Neural cell (in vitro differentiated cells): ENCODE measurements around the gene PWP2.
"Not testable (repeated sequence)": the region's sequence is repeated elsewhere in the genome, so short reads cannot be mapped to it uniquely, and the experiment has no call there.

Experiments used
- EZH2 ChIP-seq: fragments of 200-600, 300-800 bp; shearing (Covaris generic), sonication (generic); IDR thresholded peaks from 2 replicates; pipeline ENCODE4 v1.6.1; 2014; ENCODE audit warnings: antibody characterized with exemption, low read length, borderline replicate concordance, mild to moderate bottlenecking; ENCODE audit not compliant: insufficient read depth, poor library complexity, severe bottlenecking
- POLR2AphosphoS5 ChIP-seq: IDR thresholded peaks from 2 replicates; pipeline ENCODE4 v1.6.1; 2012
- RAD21 ChIP-seq: fragments of 450-650 bp; conservative IDR thresholded peaks from 2 replicates; pipeline ENCODE4 v1.6.1; 2014; ENCODE audit warnings: antibody characterized with exemption, mild to moderate bottlenecking, moderate library complexity
- TAF1 ChIP-seq: IDR thresholded peaks from 2 replicates; pipeline ENCODE4 v1.6.1; 2012; ENCODE audit warnings: low read depth
- TF ChIP-seq, protein P1 (sequence below): fragments of 450-650 bp; IDR thresholded peaks from 2 replicates; pipeline ENCODE4 v1.5.1; 2014; ENCODE audit warnings: antibody characterized with exemption, mild to moderate bottlenecking, moderate library complexity; ENCODE audit not compliant: poor library complexity, severe bottlenecking
- TF ChIP-seq, protein P2 (sequence below): IDR thresholded peaks from 2 replicates; pipeline ENCODE4 v1.6.1; 2012; ENCODE audit warnings: borderline replicate concordance

- TF ChIP-seq TAF1, EZH2, RAD21, POLR2AphosphoS5: not testable (repeated sequence)
- TF ChIP-seq, protein P1, sequence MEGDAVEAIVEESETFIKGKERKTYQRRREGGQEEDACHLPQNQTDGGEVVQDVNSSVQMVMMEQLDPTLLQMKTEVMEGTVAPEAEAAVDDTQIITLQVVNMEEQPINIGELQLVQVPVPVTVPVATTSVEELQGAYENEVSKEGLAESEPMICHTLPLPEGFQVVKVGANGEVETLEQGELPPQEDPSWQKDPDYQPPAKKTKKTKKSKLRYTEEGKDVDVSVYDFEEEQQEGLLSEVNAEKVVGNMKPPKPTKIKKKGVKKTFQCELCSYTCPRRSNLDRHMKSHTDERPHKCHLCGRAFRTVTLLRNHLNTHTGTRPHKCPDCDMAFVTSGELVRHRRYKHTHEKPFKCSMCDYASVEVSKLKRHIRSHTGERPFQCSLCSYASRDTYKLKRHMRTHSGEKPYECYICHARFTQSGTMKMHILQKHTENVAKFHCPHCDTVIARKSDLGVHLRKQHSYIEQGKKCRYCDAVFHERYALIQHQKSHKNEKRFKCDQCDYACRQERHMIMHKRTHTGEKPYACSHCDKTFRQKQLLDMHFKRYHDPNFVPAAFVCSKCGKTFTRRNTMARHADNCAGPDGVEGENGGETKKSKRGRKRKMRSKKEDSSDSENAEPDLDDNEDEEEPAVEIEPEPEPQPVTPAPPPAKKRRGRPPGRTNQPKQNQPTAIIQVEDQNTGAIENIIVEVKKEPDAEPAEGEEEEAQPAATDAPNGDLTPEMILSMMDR: not testable (repeated sequence)
- TF ChIP-seq, protein P2, sequence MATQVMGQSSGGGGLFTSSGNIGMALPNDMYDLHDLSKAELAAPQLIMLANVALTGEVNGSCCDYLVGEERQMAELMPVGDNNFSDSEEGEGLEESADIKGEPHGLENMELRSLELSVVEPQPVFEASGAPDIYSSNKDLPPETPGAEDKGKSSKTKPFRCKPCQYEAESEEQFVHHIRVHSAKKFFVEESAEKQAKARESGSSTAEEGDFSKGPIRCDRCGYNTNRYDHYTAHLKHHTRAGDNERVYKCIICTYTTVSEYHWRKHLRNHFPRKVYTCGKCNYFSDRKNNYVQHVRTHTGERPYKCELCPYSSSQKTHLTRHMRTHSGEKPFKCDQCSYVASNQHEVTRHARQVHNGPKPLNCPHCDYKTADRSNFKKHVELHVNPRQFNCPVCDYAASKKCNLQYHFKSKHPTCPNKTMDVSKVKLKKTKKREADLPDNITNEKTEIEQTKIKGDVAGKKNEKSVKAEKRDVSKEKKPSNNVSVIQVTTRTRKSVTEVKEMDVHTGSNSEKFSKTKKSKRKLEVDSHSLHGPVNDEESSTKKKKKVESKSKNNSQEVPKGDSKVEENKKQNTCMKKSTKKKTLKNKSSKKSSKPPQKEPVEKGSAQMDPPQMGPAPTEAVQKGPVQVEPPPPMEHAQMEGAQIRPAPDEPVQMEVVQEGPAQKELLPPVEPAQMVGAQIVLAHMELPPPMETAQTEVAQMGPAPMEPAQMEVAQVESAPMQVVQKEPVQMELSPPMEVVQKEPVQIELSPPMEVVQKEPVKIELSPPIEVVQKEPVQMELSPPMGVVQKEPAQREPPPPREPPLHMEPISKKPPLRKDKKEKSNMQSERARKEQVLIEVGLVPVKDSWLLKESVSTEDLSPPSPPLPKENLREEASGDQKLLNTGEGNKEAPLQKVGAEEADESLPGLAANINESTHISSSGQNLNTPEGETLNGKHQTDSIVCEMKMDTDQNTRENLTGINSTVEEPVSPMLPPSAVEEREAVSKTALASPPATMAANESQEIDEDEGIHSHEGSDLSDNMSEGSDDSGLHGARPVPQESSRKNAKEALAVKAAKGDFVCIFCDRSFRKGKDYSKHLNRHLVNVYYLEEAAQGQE: not testable (repeated sequence)
Measured at GRCh38 chr21:44107589-44107988, 390 bp downstream of the PWP2 start.
